Osteocyte (in vitro differentiated cells): ENCODE data around the gene RHBDL1. TPM values are rescaled to one million over a fixed set of nuclear protein-coding genes. Genes with fewer than 3 reads are reported as not detected.

Experiments
- DNase-seq: peaks from one replicate; pipeline ENCODE4 v3.0.0; 2021; ENCODE audit warnings: mixed read lengths; ENCODE audit not compliant: unreplicated experiment; ENCODE audit errors: extremely low spot score
- H3K27ac Mint-ChIP-seq: one replicate; pipeline ENCODE4 v1.8.0; 2021; ENCODE audit warnings: mild to moderate bottlenecking, mixed read lengths; ENCODE audit not compliant: unreplicated experiment
- H3K27me3 Mint-ChIP-seq: one replicate; pipeline ENCODE4 v1.8.0; 2021; ENCODE audit warnings: mixed read lengths; ENCODE audit not compliant: unreplicated experiment
- H3K36me3 Mint-ChIP-seq: one replicate; pipeline ENCODE4 v1.8.0; 2021; ENCODE audit warnings: mixed read lengths; ENCODE audit not compliant: unreplicated experiment
- H3K4me1 Mint-ChIP-seq: one replicate; pipeline ENCODE4 v1.8.0; 2021; ENCODE audit warnings: mixed read lengths; ENCODE audit not compliant: unreplicated experiment
- H3K4me3 Mint-ChIP-seq: one replicate; pipeline ENCODE4 v1.8.0; 2021; ENCODE audit warnings: mild to moderate bottlenecking, moderate library complexity, mixed read lengths; ENCODE audit not compliant: unreplicated experiment
- H3K9me3 Mint-ChIP-seq: one replicate; pipeline ENCODE4 v1.8.0; 2021; ENCODE audit warnings: mixed read lengths; ENCODE audit not compliant: unreplicated experiment
- total RNA-seq: library from RNA; stranded (reverse); gene quantifications from 2 replicates; pipeline ENCODE4 v1.2.1, GENCODE V29; 2021
- TF ChIP-seq, protein P1 (sequence below): fragments of 200-600 bp; sonication (generic); IDR thresholded peaks from 2 replicates; pipeline ENCODE4 v1.5.0; 2021; ENCODE audit warnings: antibody characterized with exemption, mild to moderate bottlenecking, moderate library complexity

RHBDL1 gene
- total RNA-seq, 1 donor from 2014 or later: 5.4 TPM

DNA sequence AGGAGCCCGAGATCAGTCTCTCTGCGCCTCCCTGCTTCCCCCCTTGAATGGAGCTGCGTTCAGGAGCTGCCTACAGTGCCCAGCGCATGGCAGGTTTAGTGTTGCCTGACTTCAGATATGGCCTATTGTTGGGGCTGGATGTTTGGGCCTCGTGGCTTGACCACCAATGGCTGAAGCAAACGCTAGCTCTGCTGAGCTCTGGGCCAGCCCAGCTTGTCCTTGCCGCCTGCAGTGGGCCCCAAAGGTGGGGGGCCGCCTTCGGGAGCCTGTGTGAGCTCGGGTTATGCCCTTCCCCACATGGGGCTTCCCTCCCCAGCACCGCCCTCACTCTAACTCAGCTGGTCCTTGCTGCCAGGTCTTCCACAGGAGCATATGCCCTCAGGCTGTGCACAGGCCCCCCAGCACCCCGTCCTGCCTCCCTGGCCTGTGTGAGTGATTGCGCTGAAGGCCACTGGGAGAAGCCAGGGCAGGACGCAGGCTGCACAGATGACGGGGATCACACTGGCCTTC is 37.4 kb upstream of the RHBDL1 start:
- Mint-ChIP-seq H3K9me3 (no peaks in the 10 kb centered on the region), H3K27me3 (no peaks in the 10 kb centered on the region), H3K36me3 (no peaks in the 10 kb centered on the region), H3K27ac (no peak overlapping the region), H3K4me1 (peaks cover 11% of the 10 kb centered on the region), H3K4me3 (no peak overlapping the region)
- DNase-seq: no peak
- TF ChIP-seq, protein P1, sequence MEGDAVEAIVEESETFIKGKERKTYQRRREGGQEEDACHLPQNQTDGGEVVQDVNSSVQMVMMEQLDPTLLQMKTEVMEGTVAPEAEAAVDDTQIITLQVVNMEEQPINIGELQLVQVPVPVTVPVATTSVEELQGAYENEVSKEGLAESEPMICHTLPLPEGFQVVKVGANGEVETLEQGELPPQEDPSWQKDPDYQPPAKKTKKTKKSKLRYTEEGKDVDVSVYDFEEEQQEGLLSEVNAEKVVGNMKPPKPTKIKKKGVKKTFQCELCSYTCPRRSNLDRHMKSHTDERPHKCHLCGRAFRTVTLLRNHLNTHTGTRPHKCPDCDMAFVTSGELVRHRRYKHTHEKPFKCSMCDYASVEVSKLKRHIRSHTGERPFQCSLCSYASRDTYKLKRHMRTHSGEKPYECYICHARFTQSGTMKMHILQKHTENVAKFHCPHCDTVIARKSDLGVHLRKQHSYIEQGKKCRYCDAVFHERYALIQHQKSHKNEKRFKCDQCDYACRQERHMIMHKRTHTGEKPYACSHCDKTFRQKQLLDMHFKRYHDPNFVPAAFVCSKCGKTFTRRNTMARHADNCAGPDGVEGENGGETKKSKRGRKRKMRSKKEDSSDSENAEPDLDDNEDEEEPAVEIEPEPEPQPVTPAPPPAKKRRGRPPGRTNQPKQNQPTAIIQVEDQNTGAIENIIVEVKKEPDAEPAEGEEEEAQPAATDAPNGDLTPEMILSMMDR: no peak

DNA sequence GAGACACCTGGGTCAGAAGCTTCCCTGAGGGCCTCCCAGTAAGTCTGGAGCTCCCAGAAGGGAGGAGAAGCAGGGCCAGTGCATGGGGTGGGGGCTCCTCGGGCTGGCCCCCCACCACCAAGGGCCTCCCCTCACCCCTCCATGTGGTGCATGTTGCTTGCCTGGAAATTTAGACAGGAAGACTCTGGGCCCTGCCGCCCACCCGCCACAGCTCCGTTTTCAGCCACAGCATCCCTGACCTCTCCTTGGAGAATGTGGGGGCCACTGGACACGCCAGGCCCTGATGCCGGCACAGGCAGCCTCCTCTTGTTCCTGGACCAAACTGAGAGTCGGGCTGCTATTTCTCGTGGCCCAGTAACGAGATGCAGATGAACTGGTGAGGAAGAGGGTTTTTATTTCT is 36.6 kb upstream of the RHBDL1 start:
- Mint-ChIP-seq H3K27me3 (no peaks in the 10 kb centered on the region), H3K27ac (no peak overlapping the region), H3K4me3 (no peak overlapping the region), H3K4me1 (peaks cover 14% of the 10 kb centered on the region), H3K9me3 (no peaks in the 10 kb centered on the region), H3K36me3 (no peaks in the 10 kb centered on the region)
- no peak for DNase-seq
- TF ChIP-seq, protein P1: no peak

DNA sequence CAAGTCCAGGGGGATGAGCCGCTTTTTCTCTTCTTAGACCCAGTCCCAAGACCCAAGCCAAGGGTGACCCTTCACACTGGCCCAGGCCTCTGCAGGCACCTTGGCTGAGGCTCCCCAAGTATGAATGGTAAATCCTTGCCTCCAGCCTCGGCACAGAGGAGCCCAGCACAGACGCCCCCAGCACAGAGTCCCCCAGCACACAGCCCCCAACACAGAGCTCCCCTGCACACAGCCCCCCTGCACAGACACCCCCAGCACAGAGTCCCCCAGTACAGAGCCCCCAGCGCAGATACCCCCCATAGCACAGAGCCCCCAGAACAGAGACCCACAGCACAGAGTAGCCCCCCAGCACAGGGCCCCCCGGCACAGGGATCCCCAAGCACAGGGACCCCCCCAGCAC is 34.9 kb upstream of the RHBDL1 start:
- H3K4me3 Mint-ChIP-seq: peak overlapping the region; percentile 26
- no peaks in the 10 kb centered on the region for H3K27me3 Mint-ChIP-seq
- TF ChIP-seq, protein P1: no peak
- no peak for DNase-seq
- no peak overlapping the region for H3K27ac Mint-ChIP-seq
- peaks cover 10% of the 10 kb centered on the region for H3K4me1 Mint-ChIP-seq
- no peaks in the 10 kb centered on the region for H3K9me3 Mint-ChIP-seq
- no peaks in the 10 kb centered on the region for H3K36me3 Mint-ChIP-seq

DNA sequence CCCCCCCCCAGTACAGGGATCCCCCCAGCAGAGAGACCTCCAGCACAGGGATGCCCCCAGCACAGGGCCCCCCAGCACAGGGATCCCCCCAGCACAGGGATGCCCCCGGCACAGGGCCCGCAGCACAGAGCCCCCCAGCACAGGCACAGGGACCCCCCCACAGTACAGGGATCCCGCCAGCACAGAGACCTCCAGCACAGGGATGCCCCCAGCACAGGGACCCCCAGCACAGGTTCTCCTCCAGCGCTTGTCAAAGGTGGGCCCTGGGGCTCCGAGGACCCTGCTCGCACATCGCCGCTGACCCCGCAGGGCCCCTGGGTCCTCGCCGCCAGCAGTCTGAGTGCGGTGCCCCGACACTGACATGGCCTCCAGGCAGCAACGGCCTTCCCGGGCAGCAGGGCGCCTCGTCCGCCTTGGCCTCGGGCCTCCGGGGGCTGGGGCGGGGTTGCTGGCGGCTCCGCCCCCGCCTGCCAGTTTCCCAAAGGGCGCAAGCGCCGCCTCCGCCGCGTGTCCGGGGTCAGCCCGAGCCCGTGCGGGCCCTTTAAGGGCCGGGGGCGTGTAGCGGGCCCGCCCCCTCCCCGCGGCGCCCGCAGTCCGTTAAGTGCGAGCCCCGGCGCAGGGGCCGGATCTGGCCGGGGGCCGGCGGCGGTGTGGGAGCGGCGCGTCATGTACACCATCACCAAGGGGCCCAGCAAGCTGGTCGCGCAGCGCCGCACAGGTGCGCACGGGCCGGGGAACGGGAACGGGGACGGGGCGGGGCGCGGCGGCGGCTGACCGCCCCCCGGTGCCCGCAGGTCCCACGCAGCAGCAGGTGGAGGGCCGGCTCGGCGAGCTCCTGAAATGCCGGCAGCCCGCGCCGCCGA is 33.9 kb upstream of the RHBDL1 start, which contains the start of gene MCRIP2:
MCRIP2 (plus strand) TSS at position 503 of the 863 bp plus-strand sequence; CDS start at position 667, 164 bp downstream.
- H3K4me3 Mint-ChIP-seq: peak within 1 kb of the TSS; percentile 61
- no peak within 1 kb of the TSS for H3K27ac Mint-ChIP-seq
- no peaks in the 10 kb centered on the region for H3K9me3 Mint-ChIP-seq
- no peaks in the 10 kb centered on the region for H3K27me3 Mint-ChIP-seq
- peaks cover 14% of the 10 kb centered on the region for H3K4me1 Mint-ChIP-seq
- TF ChIP-seq, protein P1: no peak
- DNase-seq: no peak
- no peaks in the 10 kb centered on the region for H3K36me3 Mint-ChIP-seq
